Uterus (tissue), 4 donors: ENCODE data around the gene PCDHAC1. TPM values are rescaled to one million over a fixed set of nuclear protein-coding genes. Genes with fewer than 3 reads are reported as not detected.
"Not testable (repeated sequence)": the region's sequence is repeated elsewhere in the genome, so short reads cannot be mapped to it uniquely, and the experiment has no call there.

ENCODE experiments used
- DNase-seq, 2 donors: peaks; one replicate each; pipeline ENCODE4 v3.0.0-alpha.2; 2019 to 2020
- H3K27ac ChIP-seq, 2 donors: fragments of 200-600 bp; sonication (generic); 1 replicate in 1 of 2; 2 replicates in 1 of 2; pipeline ENCODE4 v1.5.1; 2016 to 2018
- H3K27me3 ChIP-seq, 2 donors: fragments of 200-600 bp; sonication (generic); one replicate each; pipeline ENCODE4 v1.5.1; 2018 to 2019; ENCODE audit warnings: control low read depth in 1 of 2
- H3K36me3 ChIP-seq, 2 donors: fragments of 200-600 bp; sonication (generic); one replicate each; pipeline ENCODE4 v1.5.1; 2019; ENCODE audit warnings: control low read depth in 1 of 2
- H3K4me1 ChIP-seq, 2 donors: fragments of 200-600 bp; sonication (generic); one replicate each; pipeline ENCODE4 v1.5.1; 2018 to 2019; ENCODE audit warnings: control low read depth in 1 of 2
- H3K4me3 ChIP-seq, 2 donors: fragments of 200-600 bp; sonication (generic); 1 replicate in 1 of 2; 2 replicates in 1 of 2; pipeline ENCODE4 v1.5.1; 2018 to 2019; ENCODE audit warnings: mild to moderate bottlenecking in 1 of 2
- H3K9me3 ChIP-seq, 2 donors: fragments of 200-600 bp; sonication (generic); one replicate each; pipeline ENCODE4 v1.5.1; 2019; ENCODE audit warnings: control low read depth in 1 of 2
- CTCF ChIP-seq, 4 experiments: fragments of 200-600 bp in 2 of 4; fragments of 450-650 bp in 2 of 4; sonication (generic) in 2 of 4; IDR thresholded peaks; one replicate each; pipeline ENCODE4 v1.5.1; 2016 to 2019; ENCODE audit warnings: antibody characterized with exemption in 4 of 4, mild to moderate bottlenecking in 2 of 4, moderate library complexity in 1 of 4
- POLR2A ChIP-seq, 2 donors: fragments of 450-650 bp; IDR thresholded peaks; one replicate each; pipeline ENCODE4 v1.6.1; 2016; ENCODE audit warnings: antibody characterized with exemption in 2 of 2, mild to moderate bottlenecking in 1 of 2, moderate library complexity in 1 of 2
- intact Hi-C: fragments of 100-400 bp; cut with DNase I; formaldehyde crosslinking; loops from one replicate; pipeline ENCODE4 v1.15.1; 2023; ENCODE audit warnings: low total_unique reads
- total RNA-seq, 4 donors: library from RNA; depleted of rRNA in 3 of 4; stranded (reverse); fragments of >200 nt in 3 of 4; gene quantifications; one replicate each; pipeline versions ENCODE4 v1.1.0 to v1.2.4, GENCODE V29; 2014 to 2023
- donor health status: DM: yes; HTN: yes; CAD: no.

Gene PCDHAC1
- total RNA-seq = 1 to 10 TPM in 2 of 4 donors, under 1 TPM in 1, not detected in 1; under 0.01 to 1.7 (median 1.2) TPM

DNA sequence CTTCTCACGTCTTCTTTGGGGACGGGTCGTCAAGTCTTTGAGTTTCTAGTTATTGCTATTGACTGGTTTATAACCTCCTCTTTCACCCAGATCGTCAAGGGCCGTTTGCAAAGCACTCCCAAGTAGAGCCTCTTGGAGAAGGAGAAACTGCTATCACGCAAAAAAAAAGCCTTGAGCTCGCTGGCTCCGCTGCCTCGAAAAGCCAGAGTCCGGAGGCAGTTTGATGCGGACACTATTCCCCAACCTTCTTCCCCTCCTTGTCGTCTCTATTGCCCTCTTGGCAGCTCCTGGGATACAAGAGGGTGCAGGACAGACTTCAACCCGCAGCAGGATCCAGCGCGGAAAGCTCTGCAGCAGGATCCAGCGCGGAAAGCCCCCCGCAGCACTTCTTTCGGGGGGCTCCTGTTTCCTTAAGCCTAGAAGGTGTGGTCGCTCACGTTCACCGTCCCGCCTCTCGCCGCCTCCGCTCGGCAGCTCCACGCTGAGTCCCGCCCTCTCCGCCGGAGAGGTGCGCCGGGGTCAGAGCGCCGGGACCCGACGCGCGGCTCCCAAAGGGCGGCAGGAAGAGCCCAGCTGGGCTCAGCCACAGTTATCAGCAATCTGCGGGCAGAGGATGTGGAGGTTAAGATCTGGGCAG is at the start of gene PCDHAC1:
TSS of gene PCDHAC1 (plus strand) at position 494 of the 637 bp plus-strand sequence. CDS start 594 bp downstream, outside the sequence.
- intact Hi-C loops = no loop called here
- H3K9me3 ChIP-seq = no peaks in the 10 kb centered on the region
- peak within 1 kb of the TSS; percentile 29 to 50 for H3K4me3 ChIP-seq
- no peak for DNase-seq
- H3K27ac ChIP-seq = peak within 1 kb of the TSS; percentile 31 to 57
- TF ChIP-seq POLR2A (IDR thresholded peaks at IDR 0.05) (no peak), CTCF (IDR thresholded peaks at IDR 0.05) (no peak)
- H3K4me1 ChIP-seq = no peaks in the 10 kb centered on the region
- H3K27me3 ChIP-seq = no peaks in the 10 kb centered on the region
- no peaks in the 10 kb centered on the region for H3K36me3 ChIP-seq

GRCh38 chr5:140876541-140877261 is 49.4 kb upstream of the PCDHAC1 start:
- DNase-seq, H3K9me3 ChIP-seq, H3K27me3 ChIP-seq, H3K4me1 ChIP-seq, H3K27ac ChIP-seq, intact Hi-C loops, H3K36me3 ChIP-seq, H3K4me3 ChIP-seq: not testable (repeated sequence)

DNA sequence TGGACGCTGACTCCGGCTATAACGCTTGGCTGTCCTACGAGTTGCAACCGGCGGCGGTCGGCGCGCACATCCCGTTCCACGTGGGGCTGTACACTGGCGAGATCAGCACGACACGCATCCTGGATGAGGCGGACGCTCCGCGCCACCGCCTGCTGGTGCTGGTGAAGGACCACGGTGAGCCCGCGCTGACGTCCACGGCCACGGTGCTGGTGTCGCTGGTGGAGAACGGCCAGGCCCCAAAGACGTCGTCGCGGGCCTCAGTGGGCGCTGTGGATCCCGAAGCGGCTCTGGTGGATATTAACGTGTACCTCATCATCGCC is 48.9 kb upstream of the PCDHAC1 start:
- intact Hi-C loops = no loop called here
- DNase-seq = no peak
- Histone ChIP-seq H3K27ac (no peak overlapping the region), H3K27me3 (no peaks in the 10 kb centered on the region), H3K9me3 (peaks cover 0 to 8% of the 10 kb centered on the region in 2 donors), H3K4me3 (no peak overlapping the region), H3K36me3 (no peaks in the 10 kb centered on the region), H3K4me1 (no peaks in the 10 kb centered on the region)
- TF ChIP-seq CTCF (IDR thresholded peaks at IDR 0.05) = no peak
- TF ChIP-seq POLR2A (IDR thresholded peaks at IDR 0.05) = no peak

GRCh38 chr5:140881889-140882590 is 44.1 kb upstream of the PCDHAC1 start, which contains the start of gene PCDHA13:
PCDHA13 (plus strand) TSS chr5:140882124; CDS start chr5:140882269, 145 bp downstream.
- H3K9me3 ChIP-seq = peaks cover 0 to 15% of the 10 kb centered on the region in 2 donors
- H3K4me3 ChIP-seq = no peak within 1 kb of the TSS
- H3K27ac ChIP-seq = no peak within 1 kb of the TSS
- no peaks in the 10 kb centered on the region for H3K36me3 ChIP-seq
- peak; percentile 10 to 50 (median 18) for TF ChIP-seq CTCF (IDR thresholded peaks at IDR 0.05)
- TF ChIP-seq POLR2A (IDR thresholded peaks at IDR 0.05) = no peak
- H3K4me1 ChIP-seq = no peaks in the 10 kb centered on the region
- peak in 1 of 2 donors; percentile 12 for DNase-seq
- intact Hi-C loops = no loop called here
- H3K27me3 ChIP-seq = no peaks in the 10 kb centered on the region

DNA sequence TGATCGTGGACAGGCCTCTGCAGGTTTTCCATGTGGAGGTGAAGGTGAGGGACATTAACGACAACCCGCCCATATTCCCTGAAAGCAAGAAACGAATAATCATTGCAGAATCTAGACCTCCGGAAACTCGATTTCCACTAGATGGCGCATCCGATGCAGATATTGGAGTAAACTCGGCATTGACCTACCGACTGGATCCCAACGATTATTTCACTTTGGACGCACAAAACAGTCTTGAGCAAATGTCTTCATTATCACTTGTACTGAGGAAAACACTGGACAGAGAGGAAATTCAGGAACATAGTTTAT is 43.6 kb upstream of the PCDHAC1 start:
- TF ChIP-seq POLR2A (IDR thresholded peaks at IDR 0.05) (no peak), CTCF (IDR thresholded peaks at IDR 0.05) (peak in 2 of 4 experiments; percentile 2 to 16)
- Histone ChIP-seq H3K4me1 (no peaks in the 10 kb centered on the region), H3K36me3 (no peaks in the 10 kb centered on the region), H3K27me3 (no peaks in the 10 kb centered on the region), H3K9me3 (peaks cover 0 to 15% of the 10 kb centered on the region in 2 donors), H3K27ac (no peak overlapping the region), H3K4me3 (no peak overlapping the region)
- intact Hi-C loops = no loop called here
- no peak for DNase-seq
